NCI-H345 (cell line): Measurements from ENCODE around the gene PRKAG2.

Experiments used
- DNase-seq: peaks from one replicate; lab custom pipeline; 2025; lab: John Stamatoyannopoulos, UW

The PRKAG2 gene

DNA sequence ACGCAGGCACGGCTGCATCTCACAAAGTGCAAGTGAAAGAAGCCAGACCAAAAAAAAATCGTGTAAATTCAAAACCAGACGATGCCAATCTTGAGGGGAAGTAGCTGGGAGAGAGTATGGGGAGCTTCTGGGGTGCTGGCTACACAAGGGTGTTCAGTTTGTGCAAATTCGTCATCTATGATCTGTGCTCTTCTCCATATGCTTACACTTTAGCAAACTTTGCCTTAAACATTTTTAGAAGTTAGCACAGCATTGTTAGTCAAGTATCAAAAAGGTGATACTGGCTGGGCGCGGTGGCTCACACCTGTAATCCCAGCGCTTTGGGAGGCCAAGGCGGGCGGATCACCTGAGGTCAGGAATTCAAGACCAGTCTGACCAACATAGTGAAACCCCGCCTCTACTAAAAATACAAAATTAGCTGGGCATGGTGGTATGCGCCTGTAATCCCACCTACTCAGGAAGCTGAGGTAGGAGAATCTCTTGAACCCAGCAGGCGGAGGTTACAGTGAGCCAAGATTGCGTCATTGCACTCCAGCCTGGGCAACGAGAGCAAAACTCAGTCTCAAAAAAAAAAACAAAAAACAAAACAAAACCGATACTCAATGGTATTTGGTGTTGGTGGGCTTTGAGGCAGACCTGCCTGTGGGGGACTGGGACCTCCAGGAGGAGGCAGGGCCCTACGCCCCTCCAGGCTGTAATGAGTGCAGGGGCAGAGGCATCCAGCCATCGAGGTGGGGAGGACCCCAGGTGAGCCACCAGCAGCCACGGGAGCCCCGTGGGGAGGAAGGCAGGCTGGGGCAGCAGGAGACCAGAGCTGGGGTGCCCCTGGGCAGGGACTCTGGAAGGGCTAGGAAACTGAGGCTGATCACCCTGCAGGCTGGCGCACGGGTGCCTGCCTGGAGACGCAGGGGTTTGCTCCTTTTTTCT lies 150.0 kb downstream of the PRKAG2 start:
- DNase-seq: no peak

DNA sequence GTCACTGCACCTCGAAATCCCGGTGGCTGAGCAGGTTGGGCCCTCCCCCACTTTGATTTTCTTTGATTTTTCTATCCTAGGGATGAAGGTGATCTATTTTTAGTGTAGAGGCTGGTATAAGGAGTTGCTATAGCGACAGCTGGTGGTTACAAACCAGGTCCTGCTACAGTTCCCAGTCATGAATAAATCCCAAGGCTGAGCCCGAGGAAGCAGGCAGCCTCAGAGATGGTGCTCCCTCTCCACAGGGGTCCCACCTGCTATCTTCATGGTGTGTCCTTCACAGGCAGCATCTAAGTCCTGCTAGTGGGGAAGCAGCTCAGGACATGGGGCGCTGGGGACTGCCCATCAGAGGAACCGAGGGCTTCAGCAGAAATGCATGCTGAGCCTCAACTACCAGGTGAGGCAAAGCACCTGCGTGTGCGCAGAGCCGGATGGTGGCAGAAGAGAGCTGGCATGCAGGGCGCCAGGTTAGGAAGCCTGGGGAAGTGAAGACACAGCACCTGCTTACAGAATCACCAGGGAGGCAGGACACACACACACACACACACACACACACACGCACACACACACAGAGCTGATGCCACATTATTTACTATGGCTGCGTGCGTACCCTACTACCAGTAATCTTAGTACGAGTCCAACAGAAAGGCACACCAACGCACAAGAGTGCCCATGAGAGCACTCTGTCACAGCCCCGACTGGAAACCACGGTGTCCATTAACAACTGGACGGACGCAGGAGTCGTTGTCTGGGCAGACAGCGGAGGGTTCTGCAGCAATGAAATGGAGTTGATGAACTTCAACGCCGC lies 150.9 kb downstream of the PRKAG2 start:
- DNase-seq: peak; percentile 75

DNA sequence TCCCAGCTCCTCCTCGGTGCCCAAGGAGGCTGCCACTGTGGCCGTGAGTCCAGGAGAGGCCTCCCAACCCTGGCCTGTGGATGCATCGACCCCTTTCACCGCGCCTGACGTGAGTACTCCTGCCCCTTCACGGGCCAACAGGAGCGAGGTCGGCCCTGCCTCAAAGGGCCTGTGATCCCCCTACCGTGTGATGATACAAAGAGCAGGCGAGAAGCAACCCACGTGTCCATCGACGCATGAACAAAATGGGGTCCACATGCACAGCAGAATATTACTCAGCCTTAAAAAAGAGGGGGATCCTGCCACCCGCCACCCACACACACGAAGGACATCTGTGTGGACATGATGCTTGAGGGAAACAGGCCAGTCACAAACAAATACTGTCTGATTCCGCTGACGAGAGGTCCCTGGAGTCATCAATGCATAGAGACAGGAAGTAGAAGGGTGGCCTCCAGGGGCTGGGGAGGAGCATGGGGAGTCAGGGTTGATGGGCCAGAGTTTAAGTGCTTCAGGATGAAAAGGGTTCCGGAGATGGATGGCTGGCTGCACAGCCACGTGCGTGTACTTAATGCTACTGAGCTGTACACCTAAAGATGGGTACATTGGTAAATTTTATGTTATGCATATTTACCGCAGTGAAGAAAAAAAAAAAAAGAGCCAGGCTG lies 151.9 kb downstream of the PRKAG2 start:
- DNase-seq: no peak

DNA sequence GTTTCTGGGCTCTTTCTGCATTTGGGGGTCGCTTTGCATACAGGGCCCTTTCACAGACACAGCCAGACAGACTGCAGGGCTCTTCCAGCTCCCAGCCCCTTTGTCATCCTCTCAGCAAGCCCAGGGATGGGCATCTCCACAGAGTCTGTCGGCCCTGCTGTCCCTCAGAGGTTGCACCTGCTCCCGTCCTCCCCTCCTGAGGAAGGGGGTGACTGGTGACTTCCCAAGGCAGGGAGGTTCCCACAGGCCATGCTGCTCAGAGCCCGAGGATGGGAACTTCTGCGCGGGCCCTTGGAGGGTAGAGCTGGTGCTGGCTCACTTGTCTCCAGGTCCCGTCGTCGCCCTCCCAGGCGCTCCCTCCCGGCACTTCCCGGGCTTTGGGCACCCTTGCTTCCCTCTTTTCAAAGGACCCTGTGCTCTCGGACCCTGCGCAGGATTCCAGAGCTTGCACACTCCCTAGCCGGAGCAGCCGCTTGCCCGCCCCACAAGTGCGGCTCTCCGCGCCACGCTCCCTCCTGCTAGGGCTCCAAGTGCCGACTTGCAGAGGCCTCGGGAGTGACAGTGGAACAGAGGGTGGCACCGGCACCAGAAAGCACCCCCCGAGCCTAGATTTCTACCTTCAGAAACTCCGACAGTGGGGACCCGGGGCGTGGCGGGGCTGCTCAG lies 152.5 kb downstream of the PRKAG2 start:
- no peak for DNase-seq

DNA sequence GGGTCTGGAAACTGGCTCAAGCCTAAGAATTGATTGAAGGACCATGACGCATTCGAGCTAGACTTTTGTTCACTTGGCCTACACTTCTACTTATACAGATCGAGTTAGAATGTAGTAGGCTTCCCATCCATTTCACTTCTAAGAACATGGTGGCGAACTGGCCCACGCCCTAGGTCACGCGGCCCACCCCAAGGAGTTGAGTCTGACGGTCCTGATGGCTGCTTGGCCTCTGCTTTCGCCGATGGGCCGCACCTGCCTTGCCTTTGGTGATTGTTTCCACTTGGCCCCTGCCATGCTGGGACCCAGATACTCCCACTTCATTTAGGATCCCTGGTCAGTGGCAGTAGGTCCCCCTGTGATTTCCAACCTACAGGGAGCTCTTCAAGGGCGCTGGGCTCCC lies 153.6 kb downstream of the PRKAG2 start:
- DNase-seq: no peak

DNA sequence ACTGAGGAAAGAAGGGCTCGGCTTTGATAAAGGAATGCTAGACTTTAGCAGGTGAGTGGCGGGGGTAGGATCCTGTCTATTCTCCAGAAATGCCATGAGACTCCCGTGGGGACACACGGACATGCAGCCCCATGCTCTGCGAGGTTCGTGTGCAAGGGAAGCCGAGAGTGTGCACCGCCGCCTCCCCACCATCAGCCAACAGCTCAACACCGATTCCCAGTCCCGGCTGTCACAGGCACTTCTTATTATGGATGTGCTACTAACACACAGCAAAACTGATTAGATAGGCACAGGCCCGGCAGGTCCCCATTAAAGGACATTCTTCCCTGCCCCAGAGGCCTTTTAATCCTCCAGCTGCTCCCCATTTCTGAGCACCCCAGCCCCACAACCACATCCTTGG lies 154.4 kb downstream of the PRKAG2 start:
- DNase-seq: no peak

DNA sequence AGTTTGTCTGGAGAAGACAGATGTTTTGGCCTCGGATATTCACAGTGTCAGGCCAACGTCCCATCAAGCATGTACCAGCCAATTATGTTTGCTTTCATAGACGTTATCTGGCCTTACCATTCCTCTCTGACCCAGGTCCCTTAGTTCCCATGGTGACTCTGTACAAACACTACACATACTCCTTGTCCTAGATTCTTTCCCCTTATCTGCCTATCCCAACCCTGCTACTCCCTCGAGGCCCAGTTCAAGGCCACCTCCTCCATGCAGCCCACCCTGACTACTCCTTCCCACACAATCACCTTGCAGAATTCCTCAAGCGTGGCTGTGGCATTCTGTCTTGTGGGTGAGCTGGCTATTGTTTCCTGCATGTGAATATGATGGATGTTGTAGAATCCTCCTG lies 155.2 kb downstream of the PRKAG2 start:
- DNase-seq: no peak

DNA sequence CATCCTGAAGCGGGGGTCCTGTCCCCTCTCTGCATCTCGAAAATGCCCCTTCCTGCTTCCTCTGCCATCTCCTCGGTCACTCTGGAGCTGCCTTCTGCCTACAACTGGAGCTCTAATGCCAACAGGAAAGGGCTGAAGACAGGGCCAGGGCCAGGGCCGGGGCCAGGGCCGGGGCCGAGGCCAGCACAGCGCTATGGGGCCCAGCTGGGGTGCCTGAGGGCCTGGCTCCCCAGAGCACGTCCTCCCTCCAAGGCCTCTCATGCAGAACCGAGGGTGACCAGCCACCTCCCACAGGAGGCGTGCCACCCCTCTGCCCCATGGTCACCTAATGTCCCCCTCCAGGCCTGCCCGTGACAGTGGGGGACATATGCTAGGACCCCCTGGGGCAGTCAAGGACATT lies 155.7 kb downstream of the PRKAG2 start:
- no peak for DNase-seq

DNA sequence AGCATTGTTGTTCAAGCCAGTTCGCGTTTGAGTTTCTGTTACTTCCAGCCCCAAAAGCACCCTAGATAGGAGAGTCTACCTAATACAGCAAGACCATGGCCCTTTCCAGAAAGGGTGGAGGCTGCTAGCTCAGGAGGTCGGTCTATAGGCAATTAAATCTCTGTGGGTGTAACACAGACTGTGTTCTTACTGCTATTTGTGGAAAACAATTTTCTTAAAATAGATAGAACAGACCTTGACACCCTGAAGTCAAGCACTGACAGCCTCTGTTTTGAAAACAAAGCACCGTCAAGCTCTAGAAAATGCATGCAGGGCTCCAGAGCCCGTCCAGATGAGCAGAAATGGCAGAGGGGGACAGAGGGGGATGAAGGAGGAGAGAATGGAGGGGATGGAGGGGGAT lies 156.6 kb downstream of the PRKAG2 start:
- no peak for DNase-seq

DNA sequence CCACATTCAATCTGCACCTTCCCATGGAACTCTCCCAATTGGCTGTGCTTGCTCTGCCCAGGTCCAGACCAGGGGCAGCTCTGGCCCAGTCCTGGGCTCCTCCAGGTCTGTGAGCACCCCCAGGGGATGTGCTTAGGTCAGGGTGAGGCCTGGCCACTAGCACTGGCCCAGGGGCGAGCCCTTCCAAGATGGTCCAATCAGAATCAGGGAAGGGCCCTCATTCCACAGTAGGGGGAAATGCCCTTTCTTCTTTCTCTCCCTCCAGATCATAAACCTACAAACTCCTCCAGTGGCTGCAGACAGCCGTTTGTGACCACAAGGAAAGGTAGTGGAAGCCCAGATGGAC lies 157.0 kb downstream of the PRKAG2 start:
- no peak for DNase-seq

DNA sequence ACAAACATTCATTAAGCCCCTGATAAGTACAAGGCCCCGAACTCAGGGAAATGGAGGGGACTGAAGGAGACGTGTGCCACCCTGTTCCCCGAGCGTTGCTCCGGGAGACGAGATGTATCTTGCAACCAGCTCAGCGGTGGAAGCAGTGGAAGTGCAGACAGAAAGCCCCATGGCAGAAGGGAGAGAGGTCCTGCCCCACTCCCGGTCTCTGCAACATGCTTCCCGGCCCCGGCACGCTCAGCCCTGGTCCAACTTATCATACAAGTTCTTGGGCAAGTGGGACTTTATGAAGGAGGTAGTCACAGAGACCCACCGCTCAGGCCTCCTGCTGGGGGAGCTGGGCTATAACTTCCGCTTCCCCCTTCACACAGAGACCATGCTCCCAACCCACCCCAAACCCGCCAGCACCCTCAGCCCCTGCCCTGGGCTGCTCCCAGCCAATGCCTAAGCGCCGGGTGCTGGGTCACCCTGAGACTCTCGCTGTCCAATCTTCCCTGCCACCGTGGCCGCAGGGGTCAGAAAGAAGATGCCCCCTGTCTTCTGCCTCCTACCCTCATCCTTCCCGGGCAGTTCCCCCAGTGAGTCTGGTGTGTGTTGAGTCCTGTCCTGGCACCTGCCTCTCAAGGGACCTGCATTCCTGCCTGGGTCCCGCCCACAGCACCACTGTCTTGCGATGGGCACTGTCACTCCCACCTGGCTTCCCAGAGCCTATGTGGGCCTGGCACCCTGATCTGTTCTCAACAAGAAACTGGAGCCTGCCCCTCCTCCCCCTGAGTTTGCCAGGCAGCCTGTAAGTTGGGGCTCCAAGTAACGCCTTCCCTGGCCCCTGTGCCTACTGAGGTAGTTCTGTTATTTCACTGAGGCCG lies 157.7 kb downstream of the PRKAG2 start:
- no peak for DNase-seq

DNA sequence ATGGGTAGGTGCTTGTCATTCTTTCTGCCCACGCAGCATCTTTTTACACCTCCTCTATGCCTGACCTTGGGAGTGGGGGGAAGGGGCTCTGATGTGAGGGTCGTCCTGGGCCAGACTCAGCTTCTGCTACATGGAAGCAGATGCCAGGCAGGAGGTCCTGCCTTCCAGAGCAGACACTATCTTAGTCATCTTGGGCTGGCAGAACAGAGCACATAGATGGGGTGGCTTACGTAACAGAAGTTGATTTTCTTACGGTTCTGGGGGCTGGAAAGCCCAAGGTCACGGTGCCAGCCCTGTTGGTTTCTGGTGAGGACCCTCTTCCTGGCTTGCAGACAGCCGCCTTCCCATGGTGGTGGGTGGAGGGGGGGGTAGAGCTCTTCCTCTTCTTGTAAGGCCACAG lies 159.0 kb downstream of the PRKAG2 start:
- no peak for DNase-seq

DNA sequence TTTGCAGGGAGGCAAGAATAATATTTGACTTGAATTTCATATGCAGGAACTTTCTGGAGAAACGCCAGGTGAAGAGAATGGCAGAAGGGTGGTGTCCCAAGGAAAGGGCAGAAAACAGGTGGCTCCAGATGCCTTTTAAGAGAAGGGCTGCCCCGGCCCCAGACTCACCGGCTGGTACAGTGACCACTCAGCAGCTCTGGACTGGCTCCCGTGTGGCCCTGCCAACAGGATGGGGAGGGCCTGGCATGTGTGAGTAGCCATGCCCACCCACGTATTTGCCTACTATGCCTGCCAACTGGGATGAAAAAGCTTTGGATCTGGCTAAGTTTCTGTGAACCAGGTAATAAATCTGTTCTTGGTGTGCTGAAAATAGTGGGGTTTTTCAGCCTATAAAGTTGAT lies 159.5 kb downstream of the PRKAG2 start:
- DNase-seq: no peak

DNA sequence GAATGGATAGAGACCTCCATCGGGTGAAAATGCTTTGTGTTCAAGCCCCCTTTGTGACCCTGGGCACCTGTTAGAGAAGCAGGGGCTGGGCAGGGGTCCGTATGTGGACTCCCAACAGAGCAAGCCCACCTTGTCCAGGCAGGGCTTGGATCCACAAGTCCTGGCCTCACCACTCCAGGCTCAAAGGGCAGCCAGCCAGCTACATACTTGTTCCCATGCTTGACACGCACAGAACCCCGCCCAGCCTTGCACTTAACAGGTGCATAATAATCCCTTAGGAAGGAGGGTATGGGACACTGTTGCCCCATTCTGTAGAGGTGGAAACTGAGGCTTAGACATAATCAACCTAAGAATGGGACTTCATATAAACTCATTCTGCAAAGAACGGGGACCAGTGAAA lies 160.6 kb downstream of the PRKAG2 start:
- no peak for DNase-seq

DNA sequence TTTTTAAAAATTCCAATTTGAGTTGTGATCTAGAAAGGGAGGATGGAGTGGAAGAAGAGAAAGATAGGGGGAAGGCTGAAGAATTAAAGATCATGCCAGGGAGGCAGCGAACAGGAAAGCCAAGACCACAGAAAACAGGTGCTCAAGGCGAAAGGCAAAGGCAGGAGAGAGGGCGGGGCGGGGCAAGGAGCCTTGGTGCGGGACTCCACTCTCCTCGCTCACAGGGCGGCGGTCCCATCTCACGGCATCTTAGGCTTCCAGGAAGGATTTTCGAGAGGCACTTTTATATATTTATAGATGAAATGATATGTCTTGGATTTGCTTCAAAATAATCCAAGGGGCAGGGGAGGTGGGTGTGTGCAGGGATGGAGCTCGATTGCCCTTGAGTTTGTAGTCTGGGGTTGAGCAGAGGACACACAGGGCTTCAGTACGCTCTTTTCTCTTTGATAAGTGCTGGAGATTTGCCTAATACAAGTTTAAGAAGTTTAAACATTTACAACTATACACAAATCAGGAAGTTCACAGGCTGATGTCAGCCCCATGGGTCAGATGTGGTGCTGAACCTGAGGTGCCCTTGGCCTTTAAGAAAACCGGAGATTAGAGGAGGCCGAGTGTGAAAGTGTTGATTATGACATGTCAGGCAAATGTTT lies 161.1 kb downstream of the PRKAG2 start:
- DNase-seq: no peak

DNA sequence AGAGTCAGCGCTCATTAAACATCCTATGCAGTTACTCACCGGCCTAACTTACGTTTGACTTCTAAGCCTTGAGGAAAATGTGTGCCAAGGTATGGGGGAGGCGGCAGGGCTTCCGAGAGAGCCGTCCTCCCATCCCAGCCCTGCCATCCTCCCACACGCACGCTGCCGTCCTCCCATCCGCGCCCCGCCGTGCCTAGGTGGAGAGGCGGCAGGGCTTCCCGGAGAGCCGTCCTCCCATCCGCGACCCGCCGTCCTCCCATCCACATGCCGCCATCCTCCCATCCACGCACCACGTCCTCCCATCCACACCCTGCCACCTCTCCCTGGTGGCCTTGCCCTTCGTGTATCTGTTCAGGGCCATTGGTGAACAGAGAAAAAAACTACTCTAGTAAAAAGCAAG lies 162.7 kb downstream of the PRKAG2 start:
- DNase-seq: no peak

DNA sequence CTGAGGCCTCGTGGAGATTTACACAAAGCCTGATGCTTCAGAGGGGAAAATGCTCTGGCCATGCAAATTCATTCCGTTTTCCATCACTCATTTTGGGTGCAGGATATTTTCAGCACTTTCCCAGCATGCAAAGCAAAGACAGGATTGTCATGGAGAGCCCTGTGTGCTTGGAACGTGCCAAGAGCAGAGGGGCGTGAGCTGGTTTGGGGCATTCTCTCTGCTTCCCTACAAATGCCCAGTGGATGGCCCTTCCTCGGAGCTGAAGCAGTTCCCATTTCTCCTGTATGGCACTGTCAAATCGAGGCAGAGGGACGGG lies 164.1 kb downstream of the PRKAG2 start:
- DNase-seq: no peak

DNA sequence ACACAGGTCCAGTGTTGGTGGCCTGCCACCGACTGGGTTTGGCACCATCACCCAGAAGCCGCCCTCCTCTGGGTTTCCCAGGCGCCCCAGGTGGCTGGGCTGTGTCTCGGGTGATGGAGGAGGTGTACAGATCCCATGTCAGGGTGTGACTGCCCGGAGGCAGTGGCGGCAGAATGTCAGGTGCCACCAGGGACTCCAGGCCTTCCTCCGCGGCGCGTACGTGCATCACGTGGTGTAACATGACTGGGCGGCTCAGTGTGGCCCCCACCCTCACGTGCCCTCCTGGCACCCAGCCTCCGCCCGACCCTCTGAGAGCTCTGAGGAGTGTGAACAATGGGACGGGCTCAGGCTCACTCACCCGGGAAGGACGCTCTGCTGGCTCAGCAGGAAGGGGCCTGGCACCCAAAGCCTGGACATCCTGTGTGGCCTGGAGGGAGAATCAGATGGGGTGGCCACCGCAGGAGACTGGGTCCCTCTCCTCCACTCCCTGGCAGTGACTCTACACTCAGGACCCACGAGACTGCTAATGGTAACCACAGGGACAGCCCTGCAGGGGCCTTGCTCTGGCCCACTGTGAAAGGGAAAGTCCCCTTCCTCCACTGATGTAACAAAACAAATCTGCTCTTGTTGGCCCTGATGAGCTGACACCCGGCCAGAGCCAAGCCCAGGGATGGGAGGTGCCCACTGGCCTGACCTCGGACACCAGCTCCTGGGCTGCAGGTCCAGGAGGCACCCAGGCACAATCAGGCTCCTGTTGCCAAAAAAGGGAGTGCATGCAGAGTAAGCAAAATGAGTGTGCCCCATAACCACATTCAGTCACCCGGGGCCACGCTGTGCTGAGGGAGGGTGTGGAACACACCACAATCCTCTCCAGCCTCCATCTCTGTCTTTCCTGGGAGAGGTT lies 164.8 kb downstream of the PRKAG2 start:
- no peak for DNase-seq

DNA sequence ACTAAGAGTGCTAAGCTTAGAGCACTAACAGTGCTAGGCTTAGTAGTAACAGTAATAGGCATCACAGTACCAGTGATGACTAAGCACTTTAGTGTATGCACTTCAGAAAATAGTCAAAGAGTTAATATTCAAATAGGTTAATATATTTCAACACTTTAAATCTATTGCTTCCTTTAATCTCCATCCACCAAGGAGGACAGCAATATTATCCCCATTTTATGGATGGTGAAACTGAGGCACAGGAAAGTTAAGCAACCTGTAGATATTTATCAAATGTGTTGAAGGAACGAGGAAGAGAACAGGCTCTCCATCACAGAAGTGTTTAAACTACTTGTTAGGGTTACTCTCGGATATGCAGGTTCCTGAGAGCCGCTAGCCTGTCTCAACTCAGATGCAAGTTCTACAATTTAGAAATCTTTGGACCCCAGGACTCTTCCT lies 165.5 kb downstream of the PRKAG2 start:
- no peak for DNase-seq
